ENCODE results near the gene CFAP46.
"Not testable (repeated sequence)": the region's sequence is repeated elsewhere in the genome, so short reads cannot be mapped to it uniquely, and the experiment has no call there.

The CFAP46 gene

GRCh38 chr10:132840698-132841614, 101.4 kb downstream of the CFAP46 start:
- no peak for DNase-seq

GRCh38 chr10:132839061-132839460, 103.3 kb downstream of the CFAP46 start:
- DNase-seq, result no peak

GRCh38 chr10:132838346-132838970, 103.9 kb downstream of the CFAP46 start:
- no peak for DNase-seq

GRCh38 chr10:132837905-132838304, 104.5 kb downstream of the CFAP46 start:
- DNase-seq, result no peak

GRCh38 chr10:132836832-132837540, 105.4 kb downstream of the CFAP46 start:
- peak; percentile 41 for DNase-seq

GRCh38 chr10:132836248-132836831, 106.0 kb downstream of the CFAP46 start:
- DNase-seq, result no peak

DNA sequence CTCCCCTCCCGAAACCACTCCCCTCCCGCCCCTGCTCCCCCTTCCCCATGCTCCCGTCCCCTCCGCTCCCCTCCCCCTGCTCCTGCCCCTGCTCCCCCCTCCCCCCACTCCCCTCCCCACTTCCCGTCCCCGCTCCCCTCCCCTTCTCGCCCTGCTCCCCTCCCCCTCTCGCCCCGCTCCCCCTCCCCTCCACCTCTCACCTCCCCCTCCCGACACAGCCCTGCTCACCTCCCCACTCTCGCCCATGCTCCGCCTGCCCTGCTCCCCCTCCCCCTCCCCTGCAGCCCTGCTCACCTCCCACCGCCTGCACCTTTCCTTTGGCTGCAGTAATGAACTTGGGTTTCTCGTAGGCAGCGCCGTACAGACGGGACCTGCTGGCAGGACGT, 106.5 kb downstream of the CFAP46 start:
- DNase-seq, result no peak

- no peak for DNase-seq
Measured at GRCh38 chr10:132834891-132835847, 107.2 kb downstream of the CFAP46 start.

DNA sequence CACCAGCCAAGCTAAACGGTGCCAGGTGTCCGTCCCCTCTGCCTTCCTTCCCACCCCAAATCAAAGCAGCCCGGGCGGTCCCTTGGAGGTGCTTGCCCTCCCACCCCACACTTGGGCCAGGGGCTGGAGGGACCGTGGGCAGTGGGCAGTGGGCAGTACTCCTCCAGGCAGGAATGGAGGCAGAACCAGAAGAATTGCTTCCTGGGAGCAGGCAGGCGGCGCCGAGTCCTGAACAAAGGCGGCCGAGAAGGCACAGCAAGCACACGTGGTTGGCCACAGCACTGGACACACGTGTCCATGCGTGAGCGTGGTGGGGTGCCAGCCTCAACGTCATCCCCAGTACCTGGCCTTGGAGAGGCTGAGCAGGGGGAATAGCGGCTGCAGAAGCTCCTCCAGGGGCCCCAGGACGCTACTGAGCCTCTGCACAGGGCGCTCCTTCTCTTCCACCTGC, 108.0 kb downstream of the CFAP46 start:
- DNase-seq, result no peak

GRCh38 chr10:132833421-132834111, 108.8 kb downstream of the CFAP46 start:
- no peak for DNase-seq

DNA sequence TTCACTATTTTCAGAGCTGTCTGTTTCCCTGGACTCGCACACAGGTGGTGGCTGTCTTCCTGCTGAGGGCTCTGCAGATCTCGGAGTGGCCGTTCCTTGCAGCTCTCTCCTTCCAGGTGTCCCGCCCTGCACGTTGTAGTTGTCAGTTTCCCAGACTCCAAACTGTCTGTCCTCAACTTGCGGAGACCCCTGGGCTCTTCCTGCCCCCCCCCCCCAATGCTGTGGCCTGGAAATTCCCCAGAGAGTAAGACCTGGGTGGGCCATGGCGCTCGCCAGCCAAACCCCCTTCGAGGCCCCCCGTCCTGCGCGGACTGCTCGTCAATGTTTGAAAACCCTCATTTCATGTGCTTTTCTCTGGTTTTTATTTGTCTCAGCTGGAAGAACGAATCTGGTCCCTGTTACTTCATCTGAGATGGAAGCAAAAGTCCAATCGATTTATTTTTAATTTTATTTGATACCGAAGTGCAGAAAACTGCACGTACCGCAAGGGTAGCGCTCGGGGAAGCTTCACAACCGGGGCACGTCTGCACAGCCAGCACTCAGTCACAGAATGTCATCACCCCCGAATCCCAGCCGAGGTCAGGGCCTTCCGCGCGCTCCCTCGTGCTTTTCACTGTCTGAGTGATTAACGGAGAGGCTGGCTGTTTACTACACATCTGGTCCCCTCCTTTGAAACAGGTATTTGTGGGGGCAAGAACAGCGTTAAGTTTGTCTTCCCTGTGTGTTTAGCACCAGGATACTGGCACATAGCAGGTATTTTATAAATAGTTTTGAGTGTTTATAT, 110.0 kb downstream of the CFAP46 start:
- no peak for DNase-seq

GRCh38 chr10:132829403-132829802, 113.0 kb downstream of the CFAP46 start:
- DNase-seq, result no peak

- no peak for DNase-seq
Measured at GRCh38 chr10:132828681-132829080, 113.7 kb downstream of the CFAP46 start.

- no peak for DNase-seq
Measured at GRCh38 chr10:132827861-132828539, 114.4 kb downstream of the CFAP46 start.

GRCh38 chr10:132827423-132827789, 115.0 kb downstream of the CFAP46 start:
- DNase-seq, result no peak

DNA sequence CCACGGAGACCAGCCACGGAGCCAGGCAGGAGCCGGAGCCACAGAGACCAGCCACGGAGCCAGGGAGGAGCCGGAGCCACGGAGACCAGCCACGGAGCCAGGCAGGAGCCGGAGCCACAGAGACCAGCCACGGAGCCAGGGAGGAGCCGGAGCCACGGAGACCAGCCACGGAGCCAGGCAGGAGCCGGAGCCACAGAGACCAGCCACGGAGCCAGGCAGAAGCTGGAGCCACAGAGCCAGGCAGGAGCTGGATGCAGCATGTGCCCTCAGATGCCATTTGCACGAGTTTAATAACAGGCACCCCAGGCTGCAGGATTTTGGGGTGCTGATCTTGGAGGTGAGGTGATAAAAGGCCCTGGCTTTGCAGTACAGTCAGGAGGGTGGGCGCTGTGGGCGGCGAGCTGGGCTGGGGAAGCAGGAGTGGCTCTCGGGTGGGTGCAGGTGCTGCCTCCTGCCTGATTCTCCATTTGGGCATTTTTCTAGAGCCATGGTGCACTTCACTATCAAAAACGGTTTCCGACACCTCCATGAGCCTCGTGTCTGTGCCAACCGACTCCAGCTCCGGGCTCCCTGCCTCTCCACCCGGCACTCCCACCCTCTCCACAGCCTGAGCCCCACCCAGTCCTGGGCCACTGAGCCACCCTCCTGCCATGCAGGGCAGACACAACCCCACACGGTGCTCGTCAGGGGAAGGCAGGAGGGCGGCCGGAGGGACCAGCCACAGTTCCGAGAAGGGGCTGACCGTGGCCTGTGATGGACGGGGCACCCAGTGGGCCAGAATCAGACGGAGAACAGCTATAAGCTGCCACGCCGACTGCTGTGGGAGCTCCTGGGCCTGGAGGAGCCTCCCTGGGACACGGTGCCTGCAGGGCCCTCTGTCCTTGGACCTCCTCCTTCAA, 115.6 kb downstream of the CFAP46 start:
- no peak for DNase-seq

- DNase-seq, result not testable (repeated sequence)
Measured at GRCh38 chr10:132825783-132826523, 116.4 kb downstream of the CFAP46 start.

- no peak for DNase-seq
Measured at GRCh38 chr10:132820056-132820455, 122.3 kb downstream of the CFAP46 start.
